Measurements from ENCODE around the gene C19orf85. TPM values are rescaled to one million over a fixed set of nuclear protein-coding genes. Genes with fewer than 3 reads are reported as not detected.

C19orf85 gene
- total RNA-seq, 1 experiment from 2014 or later = 0.74 TPM

GRCh38 chr19:55504252-55504603, 39.7 kb upstream of the C19orf85 start:
- Histone ChIP-seq H3K9me2 (ENCODE audit: insufficient read depth) (no peaks in the 10 kb centered on the region), H3K9me3 (ENCODE audit: insufficient read depth, low read depth) (no peaks in the 10 kb centered on the region), H3F3A (ENCODE audit: insufficient read depth, low read depth) (no peaks in the 10 kb centered on the region), H4K20me1 (ENCODE audit: insufficient read depth) (no peaks in the 10 kb centered on the region), H3K27me3 (ENCODE audit: insufficient read depth, low read depth) (peaks cover 25% of the 10 kb centered on the region), H3K79me2 (ENCODE audit: low read depth) (no peaks in the 10 kb centered on the region), H3K27ac (no peak overlapping the region), H3K4me2 (peak overlapping the region; percentile 63), H3K36me3 (ENCODE audit: low read depth) (no peaks in the 10 kb centered on the region), H3K4me1 (replicated peaks; ENCODE audit: insufficient read depth) (no peaks in the 10 kb centered on the region), H3K4me3 (peak overlapping the region; percentile 27; the same call in 1 of the 2 replicates), H2AFZ (0 out of 2 replicates have a peak overlapping the region, but pooled peaks have one; percentile 10)
- BruUV-seq (replicated peaks) = no TSS peak
- intact Hi-C loops (cut with micrococcal nuclease; ENCODE audit: unreplicated experiment) = loop anchor here (1.0 to 10.0 kb wide), 4 partner anchors 87 to 619 kb away; no protein-coding TSS in a partner anchor
- ChIA-PET CTCF (interaction anchor here (0.7 to 2.2 kb wide), 15 partner anchors 12 to 1982 kb away, joined by 3 to 13 read pairs (median 4); partner anchors contain the start of genes FIZ1, ISOC2, PPP1R12C and ZNF628), POLR2A (ENCODE audit: unreplicated experiment) (interaction anchor here (0.6 to 1.0 kb wide), 6 partner anchors 8 to 159 kb away, joined by 4 to 19 read pairs (median 5); partner anchors contain the start of gene ZNF784)
- no peak for DNase-seq
- peak; percentile 2; the same call in 1 of the 2 replicates for TF ChIP-seq CTCF (conservative IDR thresholded peaks at IDR 0.05)
- no peak for TF ChIP-seq EZH2 (IDR thresholded peaks at IDR 0.05; ENCODE audit: low read depth)

GRCh38 chr19:55503502-55504251, 39.1 kb upstream of the C19orf85 start:
- intact Hi-C loops (cut with micrococcal nuclease; ENCODE audit: unreplicated experiment) = loop anchor here (1.0 to 10.0 kb wide), 4 partner anchors 86 to 619 kb away; no protein-coding TSS in a partner anchor
- no peaks in the 10 kb centered on the region for H3K79me2 ChIP-seq (ENCODE audit: low read depth)
- no peaks in the 10 kb centered on the region for H3K4me1 ChIP-seq (replicated peaks; ENCODE audit: insufficient read depth)
- no peak overlapping the region for H3K27ac ChIP-seq
- H4K20me1 ChIP-seq (ENCODE audit: insufficient read depth) = no peaks in the 10 kb centered on the region
- CTCF ChIA-PET = interaction anchor here (0.5 to 2.2 kb wide), 22 partner anchors 12 to 1982 kb away, joined by 3 to 14 read pairs (median 4); partner anchors contain the start of genes FIZ1, ISOC2, PPP1R12C and TMEM238
- peak overlapping the region; percentile 63 for H3K4me2 ChIP-seq
- H3K9me3 ChIP-seq (ENCODE audit: insufficient read depth, low read depth) = no peaks in the 10 kb centered on the region
- H3K36me3 ChIP-seq (ENCODE audit: low read depth) = no peaks in the 10 kb centered on the region
- peak; percentile 62 to 96 for DNase-seq
- peak overlapping the region; percentile 27; the same call in 1 of the 2 replicates for H3K4me3 ChIP-seq
- TF ChIP-seq CTCF (conservative IDR thresholded peaks at IDR 0.05) = peak; percentile 99
- TF ChIP-seq EZH2 (IDR thresholded peaks at IDR 0.05; ENCODE audit: low read depth) = no peak
- no TSS peak for BruUV-seq (replicated peaks)
- no peaks in the 10 kb centered on the region for H3K9me2 ChIP-seq (ENCODE audit: insufficient read depth)
- POLR2A ChIA-PET (ENCODE audit: unreplicated experiment) = interaction anchor here (0.6 to 1.0 kb wide), 5 partner anchors 9 to 151 kb away, joined by 4 to 19 read pairs (median 5); partner anchors contain the start of gene ZNF784
- H3F3A ChIP-seq (ENCODE audit: insufficient read depth, low read depth) = no peaks in the 10 kb centered on the region
- H2AFZ ChIP-seq = peak overlapping the region; percentile 10; the same call in 1 of the 2 replicates
- H3K27me3 ChIP-seq (ENCODE audit: insufficient read depth, low read depth) = peaks cover 27% of the 10 kb centered on the region

DNA sequence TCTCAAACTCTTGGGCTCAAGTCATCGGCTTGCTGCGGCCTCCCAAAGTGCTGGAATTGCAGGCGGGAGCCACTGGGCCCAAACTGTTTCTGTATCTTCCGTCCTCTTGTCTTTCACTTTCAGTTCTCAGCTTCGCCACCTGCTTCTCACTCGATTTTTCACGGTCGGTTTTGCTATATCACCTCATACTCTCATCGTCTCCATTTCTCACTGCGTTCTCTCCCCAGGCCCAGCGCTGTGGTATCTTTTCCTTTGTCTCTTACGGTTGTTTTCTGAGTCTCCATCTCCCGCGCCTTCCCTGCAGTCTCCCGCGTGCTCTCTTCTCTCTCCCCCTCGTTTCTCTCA, 38.6 kb upstream of the C19orf85 start:
- no peak for TF ChIP-seq EZH2 (IDR thresholded peaks at IDR 0.05; ENCODE audit: low read depth)
- no peak for TF ChIP-seq CTCF (conservative IDR thresholded peaks at IDR 0.05)
- no TSS peak for BruUV-seq (replicated peaks)
- POLR2A ChIA-PET (ENCODE audit: unreplicated experiment) = no interaction called here
- H2AFZ ChIP-seq = no peak overlapping the region
- H3K36me3 ChIP-seq (ENCODE audit: low read depth) = no peaks in the 10 kb centered on the region
- no peaks in the 10 kb centered on the region for H3K9me3 ChIP-seq (ENCODE audit: insufficient read depth, low read depth)
- no peak overlapping the region for H3K4me2 ChIP-seq
- CTCF ChIA-PET = interaction anchor here (0.6 to 2.2 kb wide), 5 partner anchors 13 to 119 kb away, joined by 4 to 14 read pairs (median 13); partner anchors contain the start of genes ISOC2 and TMEM238
- no peaks in the 10 kb centered on the region for H4K20me1 ChIP-seq (ENCODE audit: insufficient read depth)
- DNase-seq = no peak
- H3K27ac ChIP-seq = no peak overlapping the region
- H3K4me3 ChIP-seq = no peak overlapping the region
- peaks cover 28% of the 10 kb centered on the region for H3K27me3 ChIP-seq (ENCODE audit: insufficient read depth, low read depth)
- no peaks in the 10 kb centered on the region for H3K79me2 ChIP-seq (ENCODE audit: low read depth)
- H3F3A ChIP-seq (ENCODE audit: insufficient read depth, low read depth) = no peaks in the 10 kb centered on the region
- intact Hi-C loops (cut with micrococcal nuclease; ENCODE audit: unreplicated experiment) = loop anchor here (5.0 to 10.0 kb wide), 2 partner anchors 86 to 618 kb away; no protein-coding TSS in a partner anchor
- H3K4me1 ChIP-seq (replicated peaks; ENCODE audit: insufficient read depth) = no peaks in the 10 kb centered on the region
- no peaks in the 10 kb centered on the region for H3K9me2 ChIP-seq (ENCODE audit: insufficient read depth)

Measured in PC-9 (cell line).